Progenitor cell of endocrine pancreas (in vitro differentiated cells): ENCODE measurements around the gene AK2. TPM values are rescaled to one million over a fixed set of nuclear protein-coding genes. Genes with fewer than 3 reads are reported as not detected.

Experiments
- DNase-seq: peaks from one replicate; pipeline ENCODE4 v3.0.0; 2021; ENCODE audit warnings: low spot score; ENCODE audit not compliant: unreplicated experiment
- H3K27ac Mint-ChIP-seq: 2 replicates; pipeline ENCODE4 v1.8.0; 2021; ENCODE audit warnings: mild to moderate bottlenecking, moderate library complexity, mixed read lengths
- H3K27me3 Mint-ChIP-seq: 2 replicates; pipeline ENCODE4 v1.8.0; 2021; ENCODE audit warnings: mixed read lengths
- H3K36me3 Mint-ChIP-seq: 2 replicates; pipeline ENCODE4 v1.8.0; 2022; ENCODE audit warnings: mixed read lengths; ENCODE audit not compliant: insufficient read depth
- H3K4me1 Mint-ChIP-seq: 2 replicates; pipeline ENCODE4 v1.8.0; 2021; ENCODE audit warnings: low read depth, mixed read lengths
- H3K4me3 Mint-ChIP-seq: 2 replicates; pipeline ENCODE4 v1.8.0; 2021; ENCODE audit warnings: low read depth, mild to moderate bottlenecking, moderate library complexity, mixed read lengths
- H3K9me3 Mint-ChIP-seq: 2 replicates; pipeline ENCODE4 v1.8.0; 2021; ENCODE audit warnings: low read depth, mixed read lengths
- total RNA-seq: library from RNA; stranded (reverse); gene quantifications from 2 replicates; pipeline ENCODE4 v1.2.1, GENCODE V29; 2021
- TF ChIP-seq, protein P1 (sequence below): fragments of 200-600 bp; sonication (generic); IDR thresholded peaks from one replicate; pipeline ENCODE4 v1.5.0; 2021; ENCODE audit warnings: antibody characterized with exemption, mild to moderate bottlenecking; ENCODE audit not compliant: unreplicated experiment

AK2 gene
- total RNA-seq, 1 donor from 2014 or later = 116 TPM

DNA sequence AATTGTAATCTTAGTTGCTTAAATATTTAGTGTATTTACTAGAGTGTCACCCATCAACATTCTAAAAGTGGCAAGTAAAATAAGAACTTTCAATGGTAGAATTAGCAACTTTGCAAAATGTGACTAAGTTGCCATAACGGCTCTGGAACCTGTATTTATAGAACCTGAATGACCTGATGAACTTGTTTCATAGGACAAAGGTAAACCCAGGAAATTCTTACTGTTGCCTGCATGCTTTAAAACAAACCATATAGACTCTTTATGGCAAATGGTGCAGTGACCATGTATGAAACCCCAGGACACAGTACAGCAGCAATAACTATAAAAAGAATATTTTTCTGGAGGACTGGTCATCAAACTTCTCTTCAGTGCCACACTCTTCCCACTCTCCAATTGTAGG, 22.9 kb downstream of the AK2 start:
- DNase-seq = no peak
- peaks cover 25% of the 10 kb centered on the region for H3K36me3 Mint-ChIP-seq
- no peak overlapping the region for H3K27ac Mint-ChIP-seq
- no peak overlapping the region for H3K4me3 Mint-ChIP-seq
- H3K9me3 Mint-ChIP-seq = no peaks in the 10 kb centered on the region
- H3K4me1 Mint-ChIP-seq = peaks cover 21% of the 10 kb centered on the region
- TF ChIP-seq, protein P1, sequence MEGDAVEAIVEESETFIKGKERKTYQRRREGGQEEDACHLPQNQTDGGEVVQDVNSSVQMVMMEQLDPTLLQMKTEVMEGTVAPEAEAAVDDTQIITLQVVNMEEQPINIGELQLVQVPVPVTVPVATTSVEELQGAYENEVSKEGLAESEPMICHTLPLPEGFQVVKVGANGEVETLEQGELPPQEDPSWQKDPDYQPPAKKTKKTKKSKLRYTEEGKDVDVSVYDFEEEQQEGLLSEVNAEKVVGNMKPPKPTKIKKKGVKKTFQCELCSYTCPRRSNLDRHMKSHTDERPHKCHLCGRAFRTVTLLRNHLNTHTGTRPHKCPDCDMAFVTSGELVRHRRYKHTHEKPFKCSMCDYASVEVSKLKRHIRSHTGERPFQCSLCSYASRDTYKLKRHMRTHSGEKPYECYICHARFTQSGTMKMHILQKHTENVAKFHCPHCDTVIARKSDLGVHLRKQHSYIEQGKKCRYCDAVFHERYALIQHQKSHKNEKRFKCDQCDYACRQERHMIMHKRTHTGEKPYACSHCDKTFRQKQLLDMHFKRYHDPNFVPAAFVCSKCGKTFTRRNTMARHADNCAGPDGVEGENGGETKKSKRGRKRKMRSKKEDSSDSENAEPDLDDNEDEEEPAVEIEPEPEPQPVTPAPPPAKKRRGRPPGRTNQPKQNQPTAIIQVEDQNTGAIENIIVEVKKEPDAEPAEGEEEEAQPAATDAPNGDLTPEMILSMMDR = no peak
- no peaks in the 10 kb centered on the region for H3K27me3 Mint-ChIP-seq

DNA sequence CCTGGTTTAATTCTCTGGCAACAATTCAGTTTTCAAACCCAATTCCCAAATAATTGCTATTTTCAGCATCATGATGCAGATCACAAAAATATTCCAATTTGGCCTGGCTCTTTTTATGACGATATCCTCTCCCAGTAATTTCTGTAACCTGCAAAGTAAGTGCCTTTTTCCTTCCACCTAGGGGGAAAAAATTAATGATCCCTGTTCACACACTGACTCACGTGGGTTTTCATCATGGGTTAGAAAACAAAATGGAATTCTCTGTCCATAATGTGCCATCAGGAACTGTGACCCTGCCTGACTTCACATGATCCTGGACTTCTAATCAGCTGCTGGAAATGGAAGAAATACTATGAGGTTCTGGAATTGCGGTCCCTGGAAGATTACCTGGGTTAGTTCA, 24.5 kb downstream of the AK2 start:
- DNase-seq = no peak
- no peak overlapping the region for H3K4me3 Mint-ChIP-seq
- no peaks in the 10 kb centered on the region for H3K9me3 Mint-ChIP-seq
- TF ChIP-seq, protein P1 = no peak
- no peak overlapping the region for H3K27ac Mint-ChIP-seq
- no peaks in the 10 kb centered on the region for H3K27me3 Mint-ChIP-seq
- H3K4me1 Mint-ChIP-seq = peaks cover 31% of the 10 kb centered on the region
- H3K36me3 Mint-ChIP-seq = peaks cover 25% of the 10 kb centered on the region

DNA sequence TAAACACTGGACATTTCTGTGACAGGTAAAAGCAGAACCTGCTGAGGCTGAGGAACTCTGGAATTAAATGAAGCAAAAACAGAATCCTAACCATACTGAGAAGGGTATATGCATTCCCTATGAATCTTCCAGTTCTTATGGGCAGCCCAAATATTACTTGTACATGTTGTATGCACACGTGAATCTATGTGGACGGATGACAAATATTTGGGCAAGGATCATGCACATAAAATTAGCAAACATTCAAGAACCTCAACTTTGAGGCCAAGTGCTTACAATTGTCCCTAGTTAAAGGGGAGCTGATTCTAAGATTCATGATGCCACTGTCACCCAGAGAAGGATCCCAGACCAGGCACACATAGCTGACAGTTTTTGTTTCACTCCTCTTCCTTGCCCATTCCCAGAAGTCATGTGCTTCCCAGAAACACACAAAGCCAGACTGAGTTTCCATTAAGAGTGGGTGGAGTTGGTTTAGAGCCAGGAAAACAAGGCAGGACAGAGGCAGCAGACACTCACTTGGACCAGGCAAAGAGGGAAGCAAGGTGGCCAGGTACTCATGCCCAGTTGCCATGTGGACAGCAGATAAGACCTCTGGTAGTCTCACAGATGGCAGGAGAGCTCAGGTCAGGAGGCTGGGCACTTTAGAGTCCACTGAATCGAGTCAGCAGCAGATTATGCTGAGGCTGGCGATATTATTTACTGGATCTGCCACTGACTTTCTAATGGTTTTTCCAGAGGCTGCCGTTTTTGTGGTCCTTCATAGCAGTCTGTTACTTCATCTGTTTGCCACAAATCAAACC, 25.6 kb downstream of the AK2 start:
- TF ChIP-seq, protein P1 = no peak
- no peak for DNase-seq
- H3K27me3 Mint-ChIP-seq = no peaks in the 10 kb centered on the region
- no peak overlapping the region for H3K4me3 Mint-ChIP-seq
- H3K36me3 Mint-ChIP-seq = peaks cover 25% of the 10 kb centered on the region
- peaks cover 36% of the 10 kb centered on the region for H3K4me1 Mint-ChIP-seq
- H3K9me3 Mint-ChIP-seq = no peaks in the 10 kb centered on the region
- H3K27ac Mint-ChIP-seq = peak overlapping the region; percentile 11

DNA sequence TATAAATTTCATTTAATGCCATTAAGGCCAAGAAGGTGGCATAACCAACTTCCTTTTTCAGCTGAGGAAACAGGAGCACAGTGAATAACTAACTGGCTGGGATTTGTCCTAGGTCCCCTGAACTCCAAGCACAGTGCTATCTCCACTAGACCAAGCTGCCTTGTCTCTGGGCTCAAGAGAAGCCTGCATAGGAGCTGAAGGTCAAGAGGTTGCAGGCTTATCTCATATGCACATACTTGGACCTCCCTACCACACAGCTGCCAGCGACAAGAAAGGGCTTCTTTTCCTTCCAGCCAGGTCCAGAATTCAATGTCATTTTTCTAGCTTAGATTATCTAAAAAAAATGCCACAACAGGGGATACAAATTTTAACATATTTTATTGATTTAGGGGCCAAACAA, 27.1 kb downstream of the AK2 start:
- Mint-ChIP-seq H3K9me3 (no peaks in the 10 kb centered on the region), H3K27me3 (no peaks in the 10 kb centered on the region), H3K27ac (peak overlapping the region; percentile 9), H3K36me3 (peaks cover 25% of the 10 kb centered on the region), H3K4me1 (peaks cover 40% of the 10 kb centered on the region), H3K4me3 (no peak overlapping the region)
- DNase-seq = no peak
- TF ChIP-seq, protein P1 = no peak

DNA sequence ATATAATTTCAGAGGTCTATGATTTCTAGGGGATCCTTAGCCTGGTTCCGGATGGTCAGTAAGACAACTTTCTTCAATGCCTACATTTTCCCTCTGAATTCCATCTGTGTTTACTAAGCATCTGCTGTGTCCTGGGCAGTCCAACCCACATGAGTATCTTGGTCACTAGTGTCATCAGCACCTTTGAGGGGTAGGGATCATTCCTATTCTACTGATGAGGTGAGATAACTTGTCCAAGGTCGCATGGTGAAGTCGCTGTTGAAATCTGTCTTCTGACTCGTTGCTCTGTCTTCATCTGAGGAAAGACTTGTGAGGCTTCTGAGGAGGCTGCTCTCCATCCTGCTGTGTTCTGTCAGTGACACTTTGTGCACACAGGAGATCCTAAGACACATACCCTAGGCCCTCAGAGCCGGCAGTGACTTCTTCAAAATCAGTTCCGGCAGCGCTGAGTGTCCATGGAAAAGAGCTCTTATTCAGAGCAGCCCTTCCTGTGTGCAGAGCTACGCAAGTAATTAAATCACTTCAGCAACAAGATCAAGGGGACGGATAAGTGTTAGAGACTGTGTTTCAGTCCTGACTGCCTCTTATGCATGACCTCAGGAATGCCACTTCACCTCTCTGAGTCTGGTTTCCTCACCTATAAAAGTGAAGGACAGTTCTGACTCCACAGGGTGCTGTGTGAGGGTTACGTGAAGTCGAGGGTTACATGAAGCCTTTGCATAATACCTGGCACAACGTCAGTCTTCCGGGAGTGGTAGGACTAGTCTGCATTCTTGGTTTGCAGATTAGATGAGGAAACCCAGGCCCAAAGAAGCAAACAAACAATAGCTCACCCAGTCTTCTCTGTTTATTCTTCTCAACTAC, 28.4 kb downstream of the AK2 start:
- Mint-ChIP-seq H3K4me3 (no peak overlapping the region), H3K4me1 (peaks cover 38% of the 10 kb centered on the region), H3K27me3 (no peaks in the 10 kb centered on the region), H3K27ac (peak overlapping the region; percentile 89), H3K36me3 (peaks cover 21% of the 10 kb centered on the region), H3K9me3 (no peaks in the 10 kb centered on the region)
- DNase-seq = no peak
- TF ChIP-seq, protein P1 = no peak
